HG03439 (cell line): ENCODE data around the gene CUX1.
"Not testable (repeated sequence)": the region's sequence is repeated elsewhere in the genome, so short reads cannot be mapped to it uniquely, and the experiment has no call there.

Experiments used
- ATAC-seq: cut with Tn5 transposase; IDR thresholded peaks from one replicate; pipeline ENCODE4 v1.9.1; 2021; ENCODE audit warnings: mild to moderate bottlenecking, moderate library complexity; ENCODE audit not compliant: unreplicated experiment

The CUX1 gene

GRCh38 chr7:101817471-101818286, at the start of gene CUX1:
Gene CUX1 (plus strand): TSS chr7:101817626. CDS start chr7:101817640, 14 bp downstream.
- no peak for ATAC-seq

GRCh38 chr7:101768280-101768679, 49.1 kb upstream of the CUX1 start:
- ATAC-seq = no peak

DNA sequence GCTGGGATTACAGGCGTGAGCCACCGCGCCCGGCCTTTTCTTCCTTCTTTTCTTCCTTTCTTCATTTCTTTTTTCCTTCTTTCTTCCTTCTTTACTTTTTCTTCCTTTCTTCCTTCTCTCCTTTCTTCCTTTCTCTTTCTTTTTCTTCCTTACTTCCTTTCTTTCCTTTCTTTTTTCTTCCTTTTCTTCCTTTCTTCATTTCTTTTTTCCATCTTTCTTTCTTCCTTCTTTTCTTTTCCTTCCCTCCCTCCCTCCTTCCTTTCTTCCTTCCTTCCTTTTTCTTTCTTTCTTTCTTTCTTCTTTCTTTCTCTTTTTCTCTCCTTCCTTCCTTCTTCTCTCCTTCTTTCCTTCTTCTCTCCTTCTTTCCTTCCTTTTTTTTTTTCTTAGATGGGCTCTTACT, 47.0 kb upstream of the CUX1 start:
- ATAC-seq = no peak

- no peak for ATAC-seq
These were observed 44.8 kb upstream of the CUX1 start for GRCh38 chr7:101772508-101773211.

DNA sequence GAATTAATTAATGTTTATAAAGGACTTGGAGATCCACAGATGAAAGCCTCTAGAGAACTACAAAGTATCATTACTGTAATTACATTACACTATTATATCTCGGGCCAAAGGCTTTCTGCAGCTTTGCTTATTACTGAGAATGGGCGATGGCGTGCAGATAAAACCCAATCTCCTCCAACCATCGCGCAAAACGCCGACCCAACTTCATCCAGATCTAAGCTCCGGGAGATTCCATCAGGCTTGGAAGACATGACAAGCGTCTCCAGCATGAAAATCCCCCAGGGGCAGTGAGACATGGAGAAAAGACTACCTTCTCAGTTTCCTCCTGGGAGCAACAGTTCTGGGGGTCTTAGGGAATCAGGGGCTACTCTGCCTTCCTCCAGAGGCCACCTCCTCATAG, 42.2 kb upstream of the CUX1 start:
- ATAC-seq = no peak

- ATAC-seq = no peak
These were observed 39.3 kb upstream of the CUX1 start for GRCh38 chr7:101778026-101778580.

GRCh38 chr7:101779267-101779666, 38.2 kb upstream of the CUX1 start:
- no peak for ATAC-seq

GRCh38 chr7:101780281-101780680, 37.1 kb upstream of the CUX1 start:
- ATAC-seq = no peak

- ATAC-seq = no peak
These were observed 36.0 kb upstream of the CUX1 start for GRCh38 chr7:101781439-101781838.

DNA sequence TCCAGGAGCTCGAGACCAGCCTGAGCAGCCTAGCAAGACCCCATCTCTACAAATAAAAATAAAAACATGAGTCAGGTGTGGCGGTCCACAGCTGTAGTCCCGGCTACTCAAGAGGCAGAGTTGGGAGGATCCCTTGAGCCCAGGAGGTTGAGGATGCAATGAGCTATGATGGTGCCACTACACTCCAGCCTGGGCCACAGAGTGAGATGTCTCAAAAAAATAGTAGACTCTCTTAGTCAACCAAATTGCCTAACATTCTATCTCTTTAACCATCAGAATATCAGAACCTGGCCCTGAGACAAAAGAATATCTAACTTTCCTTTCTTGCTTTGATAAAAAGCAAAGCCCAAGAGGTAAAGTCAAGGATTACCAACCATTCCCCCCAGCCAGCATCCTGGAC, 35.0 kb upstream of the CUX1 start:
- ATAC-seq = no peak

DNA sequence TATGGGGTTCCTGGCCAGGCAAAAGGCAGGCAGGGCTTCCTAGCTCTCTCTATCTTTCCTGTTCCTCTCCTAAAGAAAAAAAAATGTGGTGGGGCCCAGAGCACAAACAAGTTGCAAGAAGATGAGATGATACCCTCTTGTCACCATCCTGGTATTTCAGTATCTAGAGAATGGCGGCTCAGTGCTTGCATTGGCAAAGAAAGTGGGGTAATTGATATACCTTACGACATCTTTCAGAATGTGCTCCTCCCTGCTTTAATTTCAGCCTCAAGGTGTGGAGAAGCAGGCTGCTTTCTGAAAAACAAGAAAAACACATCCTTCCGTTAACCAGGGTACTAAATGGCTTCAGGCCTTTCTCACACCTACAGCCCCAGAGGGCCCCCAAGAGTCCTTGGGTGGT, 34.5 kb upstream of the CUX1 start:
- ATAC-seq = no peak

- ATAC-seq = no peak
These were observed 33.8 kb upstream of the CUX1 start for GRCh38 chr7:101783381-101784181.

- no peak for ATAC-seq
These were observed 32.9 kb upstream of the CUX1 start for GRCh38 chr7:101784292-101785127.

- ATAC-seq = no peak
These were observed 29.6 kb upstream of the CUX1 start for GRCh38 chr7:101787864-101788263.

DNA sequence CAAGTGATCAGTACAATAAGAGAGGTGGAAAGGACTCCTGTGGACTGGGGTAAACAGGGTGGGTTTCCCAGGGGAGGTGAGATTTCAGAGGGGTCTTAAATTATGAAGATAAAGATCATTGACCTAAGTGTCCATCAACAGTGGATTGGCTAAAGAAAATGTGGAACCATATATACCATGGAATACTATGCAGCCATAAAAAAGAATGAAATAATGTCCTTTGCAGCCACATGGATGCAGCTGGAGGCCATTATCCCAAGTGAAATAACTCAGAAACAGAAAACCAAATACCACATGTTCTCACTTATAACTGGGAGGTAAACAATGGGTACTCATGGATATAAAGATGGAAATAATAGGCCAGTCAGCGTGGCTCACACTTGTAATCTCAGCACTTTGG, 28.9 kb upstream of the CUX1 start:
- no peak for ATAC-seq

DNA sequence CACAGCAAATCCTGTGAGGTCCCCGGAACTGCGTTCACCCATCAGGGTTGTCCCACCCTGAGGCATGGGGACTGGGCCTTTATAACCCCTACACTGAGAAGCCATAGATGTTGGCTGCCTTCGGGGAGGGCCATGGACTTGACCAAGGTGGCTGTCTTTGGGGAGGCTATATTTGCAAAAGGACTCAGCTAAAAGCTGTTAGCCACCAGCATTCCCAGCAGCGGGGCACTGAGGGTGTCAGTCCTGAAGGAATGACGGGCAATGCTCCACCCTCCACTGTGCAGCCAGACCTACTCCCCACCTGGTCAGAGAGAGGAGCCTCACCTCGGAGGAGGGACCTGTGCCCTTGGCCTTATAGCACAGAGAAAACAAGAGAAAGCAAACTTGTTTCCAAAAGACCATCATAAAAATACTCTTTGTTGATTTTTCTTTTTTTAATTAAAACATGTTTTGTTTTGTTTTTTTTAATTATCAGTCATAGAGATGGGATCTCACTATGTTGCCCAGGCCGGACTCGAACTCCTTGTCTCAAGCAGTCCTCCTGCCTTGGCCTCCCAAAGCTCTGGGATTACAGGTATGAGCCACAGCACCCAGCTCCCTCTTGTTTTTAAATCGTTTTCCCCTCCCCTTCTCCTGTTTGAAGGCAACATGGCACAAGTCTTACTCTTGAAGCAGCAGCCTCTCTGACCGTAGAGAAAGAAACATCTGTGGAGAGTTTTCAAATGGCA, 26.7 kb upstream of the CUX1 start:
- no peak for ATAC-seq

GRCh38 chr7:101792051-101792681, 25.3 kb upstream of the CUX1 start:
- ATAC-seq = no peak

DNA sequence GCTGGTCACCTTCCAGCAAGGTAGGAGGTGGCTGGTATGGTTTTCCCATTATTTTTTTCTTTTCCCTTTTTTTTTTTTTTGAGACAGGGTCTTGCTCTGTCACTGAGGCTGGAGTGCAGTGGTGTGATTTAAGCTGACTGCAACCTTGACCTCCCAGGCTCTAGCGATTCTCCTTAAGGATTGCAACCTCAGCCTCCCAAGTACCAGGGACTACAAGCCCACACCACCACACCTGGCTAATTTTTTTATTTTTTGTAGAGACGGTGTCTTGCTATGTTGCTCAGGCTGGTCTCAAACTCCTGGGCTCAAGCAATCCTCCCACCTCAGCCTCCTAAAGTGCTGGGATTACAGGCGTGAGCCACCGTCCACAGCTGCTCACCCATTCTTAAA, 24.7 kb upstream of the CUX1 start:
- ATAC-seq = not testable (repeated sequence)

DNA sequence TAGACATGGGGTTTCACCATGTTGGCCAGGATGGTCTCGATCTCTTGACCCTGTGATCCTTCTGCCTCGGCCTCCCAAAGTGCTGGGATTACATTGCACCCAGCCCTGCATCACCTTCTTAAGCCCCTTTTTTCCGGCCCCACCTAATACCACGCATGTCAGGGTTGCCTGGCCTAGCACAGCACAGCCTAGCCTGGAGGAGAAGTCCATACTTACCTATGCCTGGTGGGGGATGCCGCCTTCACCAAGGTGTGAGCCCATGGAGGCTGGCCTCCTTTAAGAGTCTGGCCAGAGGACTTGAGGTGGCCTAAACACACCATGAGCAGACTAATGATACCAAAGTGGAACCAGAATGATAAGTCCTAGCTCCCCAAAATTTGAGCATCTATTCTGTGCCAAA, 22.0 kb upstream of the CUX1 start:
- ATAC-seq = no peak
